Measurements from ENCODE around the gene ZDHHC7. TPM values are rescaled to one million over a fixed set of nuclear protein-coding genes. Genes with fewer than 3 reads are reported as not detected.

Gene ZDHHC7
- total and polyA plus RNA-seq, 9 of the 15 experiments (the other 6 are each of a cell fraction or from before 2014, with no cell fraction given) = 1.7 to 49.7 (median 37.4) TPM

- TF ChIP-seq, protein P1, sequence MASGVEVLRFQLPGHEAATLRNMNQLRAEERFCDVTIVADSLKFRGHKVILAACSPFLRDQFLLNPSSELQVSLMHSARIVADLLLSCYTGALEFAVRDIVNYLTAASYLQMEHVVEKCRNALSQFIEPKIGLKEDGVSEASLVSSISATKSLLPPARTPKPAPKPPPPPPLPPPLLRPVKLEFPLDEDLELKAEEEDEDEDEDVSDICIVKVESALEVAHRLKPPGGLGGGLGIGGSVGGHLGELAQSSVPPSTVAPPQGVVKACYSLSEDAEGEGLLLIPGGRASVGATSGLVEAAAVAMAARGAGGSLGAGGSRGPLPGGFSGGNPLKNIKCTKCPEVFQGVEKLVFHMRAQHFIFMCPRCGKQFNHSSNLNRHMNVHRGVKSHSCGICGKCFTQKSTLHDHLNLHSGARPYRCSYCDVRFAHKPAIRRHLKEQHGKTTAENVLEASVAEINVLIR (CRISPR knock-in tag; IDR thresholded peaks at IDR 0.05) = no peak; the same call in 1 of the 2 replicates
- TF ChIP-seq GTF2F1 (IDR thresholded peaks at IDR 0.05; ENCODE audit: low read depth, low read length) (no peak), ZNF75A (CRISPR knock-in tag; IDR thresholded peaks at IDR 0.05) (no peak), RFX5 (IDR thresholded peaks at IDR 0.05; ENCODE audit: low read depth, low read length) (no peak), L3MBTL2 (IDR thresholded peaks at IDR 0.05) (peak; percentile 91), ZNF263 (CRISPR knock-in tag; IDR thresholded peaks at IDR 0.05; ENCODE audit: borderline replicate concordance) (peak; percentile 54; the same call in 1 of the 2 replicates), TBP (optimal IDR thresholded peaks at IDR 0.05; ENCODE audit: low read depth, low read length) (peak; percentile 84), ELK3 (CRISPR knock-in tag; IDR thresholded peaks at IDR 0.05) (no peak), HDAC6 (IDR thresholded peaks at IDR 0.05; ENCODE audit: low read depth, low read length) (no peak), DNMT1 (IDR thresholded peaks at IDR 0.05) (no peak), CHD1 (IDR thresholded peaks at IDR 0.05; ENCODE audit: low read length) (peak; percentile 40), TEAD4 (IDR thresholded peaks at IDR 0.05; ENCODE audit: low read length) (peak; percentile 90), TEAD4 (CRISPR knock-in tag; IDR thresholded peaks at IDR 0.05; ENCODE audit: borderline replicate concordance) (no peak)
- TF ChIP-seq, protein P2, sequence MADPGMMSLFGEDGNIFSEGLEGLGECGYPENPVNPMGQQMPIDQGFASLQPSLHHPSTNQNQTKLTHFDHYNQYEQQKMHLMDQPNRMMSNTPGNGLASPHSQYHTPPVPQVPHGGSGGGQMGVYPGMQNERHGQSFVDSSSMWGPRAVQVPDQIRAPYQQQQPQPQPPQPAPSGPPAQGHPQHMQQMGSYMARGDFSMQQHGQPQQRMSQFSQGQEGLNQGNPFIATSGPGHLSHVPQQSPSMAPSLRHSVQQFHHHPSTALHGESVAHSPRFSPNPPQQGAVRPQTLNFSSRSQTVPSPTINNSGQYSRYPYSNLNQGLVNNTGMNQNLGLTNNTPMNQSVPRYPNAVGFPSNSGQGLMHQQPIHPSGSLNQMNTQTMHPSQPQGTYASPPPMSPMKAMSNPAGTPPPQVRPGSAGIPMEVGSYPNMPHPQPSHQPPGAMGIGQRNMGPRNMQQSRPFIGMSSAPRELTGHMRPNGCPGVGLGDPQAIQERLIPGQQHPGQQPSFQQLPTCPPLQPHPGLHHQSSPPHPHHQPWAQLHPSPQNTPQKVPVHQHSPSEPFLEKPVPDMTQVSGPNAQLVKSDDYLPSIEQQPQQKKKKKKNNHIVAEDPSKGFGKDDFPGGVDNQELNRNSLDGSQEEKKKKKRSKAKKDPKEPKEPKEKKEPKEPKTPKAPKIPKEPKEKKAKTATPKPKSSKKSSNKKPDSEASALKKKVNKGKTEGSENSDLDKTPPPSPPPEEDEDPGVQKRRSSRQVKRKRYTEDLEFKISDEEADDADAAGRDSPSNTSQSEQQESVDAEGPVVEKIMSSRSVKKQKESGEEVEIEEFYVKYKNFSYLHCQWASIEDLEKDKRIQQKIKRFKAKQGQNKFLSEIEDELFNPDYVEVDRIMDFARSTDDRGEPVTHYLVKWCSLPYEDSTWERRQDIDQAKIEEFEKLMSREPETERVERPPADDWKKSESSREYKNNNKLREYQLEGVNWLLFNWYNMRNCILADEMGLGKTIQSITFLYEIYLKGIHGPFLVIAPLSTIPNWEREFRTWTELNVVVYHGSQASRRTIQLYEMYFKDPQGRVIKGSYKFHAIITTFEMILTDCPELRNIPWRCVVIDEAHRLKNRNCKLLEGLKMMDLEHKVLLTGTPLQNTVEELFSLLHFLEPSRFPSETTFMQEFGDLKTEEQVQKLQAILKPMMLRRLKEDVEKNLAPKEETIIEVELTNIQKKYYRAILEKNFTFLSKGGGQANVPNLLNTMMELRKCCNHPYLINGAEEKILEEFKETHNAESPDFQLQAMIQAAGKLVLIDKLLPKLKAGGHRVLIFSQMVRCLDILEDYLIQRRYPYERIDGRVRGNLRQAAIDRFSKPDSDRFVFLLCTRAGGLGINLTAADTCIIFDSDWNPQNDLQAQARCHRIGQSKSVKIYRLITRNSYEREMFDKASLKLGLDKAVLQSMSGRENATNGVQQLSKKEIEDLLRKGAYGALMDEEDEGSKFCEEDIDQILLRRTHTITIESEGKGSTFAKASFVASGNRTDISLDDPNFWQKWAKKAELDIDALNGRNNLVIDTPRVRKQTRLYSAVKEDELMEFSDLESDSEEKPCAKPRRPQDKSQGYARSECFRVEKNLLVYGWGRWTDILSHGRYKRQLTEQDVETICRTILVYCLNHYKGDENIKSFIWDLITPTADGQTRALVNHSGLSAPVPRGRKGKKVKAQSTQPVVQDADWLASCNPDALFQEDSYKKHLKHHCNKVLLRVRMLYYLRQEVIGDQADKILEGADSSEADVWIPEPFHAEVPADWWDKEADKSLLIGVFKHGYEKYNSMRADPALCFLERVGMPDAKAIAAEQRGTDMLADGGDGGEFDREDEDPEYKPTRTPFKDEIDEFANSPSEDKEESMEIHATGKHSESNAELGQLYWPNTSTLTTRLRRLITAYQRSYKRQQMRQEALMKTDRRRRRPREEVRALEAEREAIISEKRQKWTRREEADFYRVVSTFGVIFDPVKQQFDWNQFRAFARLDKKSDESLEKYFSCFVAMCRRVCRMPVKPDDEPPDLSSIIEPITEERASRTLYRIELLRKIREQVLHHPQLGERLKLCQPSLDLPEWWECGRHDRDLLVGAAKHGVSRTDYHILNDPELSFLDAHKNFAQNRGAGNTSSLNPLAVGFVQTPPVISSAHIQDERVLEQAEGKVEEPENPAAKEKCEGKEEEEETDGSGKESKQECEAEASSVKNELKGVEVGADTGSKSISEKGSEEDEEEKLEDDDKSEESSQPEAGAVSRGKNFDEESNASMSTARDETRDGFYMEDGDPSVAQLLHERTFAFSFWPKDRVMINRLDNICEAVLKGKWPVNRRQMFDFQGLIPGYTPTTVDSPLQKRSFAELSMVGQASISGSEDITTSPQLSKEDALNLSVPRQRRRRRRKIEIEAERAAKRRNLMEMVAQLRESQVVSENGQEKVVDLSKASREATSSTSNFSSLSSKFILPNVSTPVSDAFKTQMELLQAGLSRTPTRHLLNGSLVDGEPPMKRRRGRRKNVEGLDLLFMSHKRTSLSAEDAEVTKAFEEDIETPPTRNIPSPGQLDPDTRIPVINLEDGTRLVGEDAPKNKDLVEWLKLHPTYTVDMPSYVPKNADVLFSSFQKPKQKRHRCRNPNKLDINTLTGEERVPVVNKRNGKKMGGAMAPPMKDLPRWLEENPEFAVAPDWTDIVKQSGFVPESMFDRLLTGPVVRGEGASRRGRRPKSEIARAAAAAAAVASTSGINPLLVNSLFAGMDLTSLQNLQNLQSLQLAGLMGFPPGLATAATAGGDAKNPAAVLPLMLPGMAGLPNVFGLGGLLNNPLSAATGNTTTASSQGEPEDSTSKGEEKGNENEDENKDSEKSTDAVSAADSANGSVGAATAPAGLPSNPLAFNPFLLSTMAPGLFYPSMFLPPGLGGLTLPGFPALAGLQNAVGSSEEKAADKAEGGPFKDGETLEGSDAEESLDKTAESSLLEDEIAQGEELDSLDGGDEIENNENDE (IDR thresholded peaks at IDR 0.05; ENCODE audit: low read depth, low read length) = no peak
Measured at GRCh38 chr16:85046931-85047866, 35.9 kb upstream of the ZDHHC7 start (continued).

Data from K562 (cell line).